Measurements from ENCODE around the gene KCNQ5.
A peak's percentile ranks its signal among the peaks of the same experiment; 100 is the strongest.

Gene KCNQ5

GRCh38 chr6:72640615-72640930 lies 18.7 kb downstream of the KCNQ5 start:
- peaks cover 65% of the 10 kb centered on the region for H3K79me2 ChIP-seq (ENCODE audit: insufficient read depth, low read depth)
- no peaks in the 10 kb centered on the region for H3K27me3 ChIP-seq (ENCODE audit: insufficient read depth, low read depth)
- no peaks in the 10 kb centered on the region for H4K20me1 ChIP-seq (ENCODE audit: insufficient read depth)
- H3K4me3 ChIP-seq (IDR thresholded peaks at IDR 0.05; ENCODE audit: insufficient read depth, low read depth, low read length): no peak overlapping the region
- no peak overlapping the region for H3K9ac ChIP-seq
- H2AFZ ChIP-seq (ENCODE audit: low read depth): no peak overlapping the region
- H3K4me2 ChIP-seq: peak overlapping the region; percentile 42; the same call in 1 of the 2 replicates
- no peaks in the 10 kb centered on the region for H3K36me3 ChIP-seq (ENCODE audit: insufficient read depth)
- TF ChIP-seq CTCF (conservative IDR thresholded peaks at IDR 0.05; ENCODE audit: low read depth, low read length): no peak
- no peak overlapping the region; the same call in 1 of the 2 replicates for H3K27ac ChIP-seq
- peaks cover 100% of the 10 kb centered on the region for H3K4me1 ChIP-seq (ENCODE audit: low read depth, poor library complexity, severe bottlenecking)

- H3K4me3 ChIP-seq (IDR thresholded peaks at IDR 0.05; ENCODE audit: insufficient read depth, low read depth, low read length): no peak overlapping the region
- H3K27ac ChIP-seq: peak overlapping the region; percentile 25; the same call in 1 of the 2 replicates
- no peaks in the 10 kb centered on the region for H3K36me3 ChIP-seq (ENCODE audit: insufficient read depth)
- no peak overlapping the region for H2AFZ ChIP-seq (ENCODE audit: low read depth)
- H3K79me2 ChIP-seq (ENCODE audit: insufficient read depth, low read depth): peaks cover 53% of the 10 kb centered on the region
- no peak for TF ChIP-seq CTCF (conservative IDR thresholded peaks at IDR 0.05; ENCODE audit: low read depth, low read length)
- H4K20me1 ChIP-seq (ENCODE audit: insufficient read depth): no peaks in the 10 kb centered on the region; the same call in 1 of the 2 replicates
- peaks cover 87% of the 10 kb centered on the region for H3K4me1 ChIP-seq (ENCODE audit: low read depth, poor library complexity, severe bottlenecking)
- no peak overlapping the region for H3K9ac ChIP-seq
- H3K27me3 ChIP-seq (ENCODE audit: insufficient read depth, low read depth): no peaks in the 10 kb centered on the region
- H3K4me2 ChIP-seq: peak overlapping the region; percentile 42
Observed at GRCh38 chr6:72642435-72642834, 20.6 kb downstream of the KCNQ5 start.

GRCh38 chr6:72643214-72643613 lies 21.4 kb downstream of the KCNQ5 start:
- no peaks in the 10 kb centered on the region for H3K36me3 ChIP-seq (ENCODE audit: insufficient read depth)
- no peaks in the 10 kb centered on the region for H3K27me3 ChIP-seq (ENCODE audit: insufficient read depth, low read depth)
- H3K4me3 ChIP-seq (IDR thresholded peaks at IDR 0.05; ENCODE audit: insufficient read depth, low read depth, low read length): no peak overlapping the region
- peaks cover 48% of the 10 kb centered on the region for H3K79me2 ChIP-seq (ENCODE audit: insufficient read depth, low read depth)
- no peak for TF ChIP-seq CTCF (conservative IDR thresholded peaks at IDR 0.05; ENCODE audit: low read depth, low read length)
- no peak overlapping the region for H3K9ac ChIP-seq
- H2AFZ ChIP-seq (ENCODE audit: low read depth): no peak overlapping the region
- no peaks in the 10 kb centered on the region; the same call in 1 of the 2 replicates for H4K20me1 ChIP-seq (ENCODE audit: insufficient read depth)
- peaks cover 80% of the 10 kb centered on the region for H3K4me1 ChIP-seq (ENCODE audit: low read depth, poor library complexity, severe bottlenecking)
- H3K27ac ChIP-seq: no peak overlapping the region
- peak overlapping the region; percentile 42 for H3K4me2 ChIP-seq

GRCh38 chr6:72646604-72647485 lies 25.0 kb downstream of the KCNQ5 start:
- TF ChIP-seq CTCF (conservative IDR thresholded peaks at IDR 0.05; ENCODE audit: low read depth, low read length): no peak
- no peaks in the 10 kb centered on the region for H3K27me3 ChIP-seq (ENCODE audit: insufficient read depth, low read depth)
- no peak overlapping the region for H3K27ac ChIP-seq
- no peak overlapping the region for H3K4me3 ChIP-seq (IDR thresholded peaks at IDR 0.05; ENCODE audit: insufficient read depth, low read depth, low read length)
- H3K79me2 ChIP-seq (ENCODE audit: insufficient read depth, low read depth): peaks cover 50% of the 10 kb centered on the region; the same call in 1 of the 2 replicates
- no peak overlapping the region for H3K4me2 ChIP-seq
- H2AFZ ChIP-seq (ENCODE audit: low read depth): no peak overlapping the region
- H4K20me1 ChIP-seq (ENCODE audit: insufficient read depth): no peaks in the 10 kb centered on the region; the same call in 1 of the 2 replicates
- H3K4me1 ChIP-seq (ENCODE audit: low read depth, poor library complexity, severe bottlenecking): peaks cover 68% of the 10 kb centered on the region
- H3K36me3 ChIP-seq (ENCODE audit: insufficient read depth): no peaks in the 10 kb centered on the region
- H3K9ac ChIP-seq: no peak overlapping the region
